Measurements from ENCODE around the gene MYRF. TPM values are rescaled to one million over a fixed set of nuclear protein-coding genes. Genes with fewer than 3 reads are reported as not detected.

MYRF gene
- total and polyA plus RNA-seq, 7 donors: 0.01 to 0.24 (median 0.11) TPM; not detected in 1

DNA sequence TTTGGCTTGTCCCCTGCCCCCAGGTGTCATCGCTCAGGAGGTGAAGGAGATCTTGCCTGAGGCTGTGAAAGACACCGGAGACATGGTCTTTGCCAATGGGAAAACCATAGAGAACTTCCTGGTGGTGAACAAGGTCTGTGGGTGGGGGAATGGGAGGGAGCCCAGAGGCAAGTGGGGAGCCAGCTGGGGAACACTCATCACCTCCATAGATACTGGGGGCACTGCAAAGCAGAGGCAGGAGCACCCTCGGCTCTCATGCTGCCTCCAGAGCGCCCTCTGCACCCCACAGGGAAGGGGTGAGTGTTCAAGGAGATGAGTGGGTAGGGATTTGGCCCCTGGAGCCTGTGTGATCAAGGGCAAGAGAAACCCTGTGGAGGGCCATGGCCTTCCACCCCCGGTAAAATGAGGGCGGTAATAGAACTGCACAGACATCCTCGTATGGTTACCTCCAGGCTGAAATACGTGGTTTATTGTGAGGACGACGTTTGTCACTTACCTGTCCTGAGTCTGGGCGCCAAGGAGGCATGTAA lies 26.0 kb downstream of the MYRF start:
- intact Hi-C loops (cut with DNase I): no loop called here
- Histone ChIP-seq H3K36me3 (ENCODE audit: insufficient read depth in 1 of 2, low read depth in 1 of 2) (no peaks in the 10 kb centered on the region), H3K4me1 (peaks cover 3% of the 10 kb centered on the region), H3K9me3 (no peaks in the 10 kb centered on the region), H3K27ac (no peak overlapping the region), H3K4me3 (no peak overlapping the region), H3K27me3 (ENCODE audit: insufficient read depth in 3 of 3, low read length in 2 of 3) (no peaks in the 10 kb centered on the region)
- ATAC-seq (no peak), DNase-seq (peak in 1 of 2 donors; percentile 18)
- WGBS, 3 donors: 87 to 89% (median 89%) methylated on average over 11 of the region's 11 CpGs
- TF ChIP-seq, protein P1, sequence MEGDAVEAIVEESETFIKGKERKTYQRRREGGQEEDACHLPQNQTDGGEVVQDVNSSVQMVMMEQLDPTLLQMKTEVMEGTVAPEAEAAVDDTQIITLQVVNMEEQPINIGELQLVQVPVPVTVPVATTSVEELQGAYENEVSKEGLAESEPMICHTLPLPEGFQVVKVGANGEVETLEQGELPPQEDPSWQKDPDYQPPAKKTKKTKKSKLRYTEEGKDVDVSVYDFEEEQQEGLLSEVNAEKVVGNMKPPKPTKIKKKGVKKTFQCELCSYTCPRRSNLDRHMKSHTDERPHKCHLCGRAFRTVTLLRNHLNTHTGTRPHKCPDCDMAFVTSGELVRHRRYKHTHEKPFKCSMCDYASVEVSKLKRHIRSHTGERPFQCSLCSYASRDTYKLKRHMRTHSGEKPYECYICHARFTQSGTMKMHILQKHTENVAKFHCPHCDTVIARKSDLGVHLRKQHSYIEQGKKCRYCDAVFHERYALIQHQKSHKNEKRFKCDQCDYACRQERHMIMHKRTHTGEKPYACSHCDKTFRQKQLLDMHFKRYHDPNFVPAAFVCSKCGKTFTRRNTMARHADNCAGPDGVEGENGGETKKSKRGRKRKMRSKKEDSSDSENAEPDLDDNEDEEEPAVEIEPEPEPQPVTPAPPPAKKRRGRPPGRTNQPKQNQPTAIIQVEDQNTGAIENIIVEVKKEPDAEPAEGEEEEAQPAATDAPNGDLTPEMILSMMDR (IDR thresholded peaks at IDR 0.05): no peak

DNA sequence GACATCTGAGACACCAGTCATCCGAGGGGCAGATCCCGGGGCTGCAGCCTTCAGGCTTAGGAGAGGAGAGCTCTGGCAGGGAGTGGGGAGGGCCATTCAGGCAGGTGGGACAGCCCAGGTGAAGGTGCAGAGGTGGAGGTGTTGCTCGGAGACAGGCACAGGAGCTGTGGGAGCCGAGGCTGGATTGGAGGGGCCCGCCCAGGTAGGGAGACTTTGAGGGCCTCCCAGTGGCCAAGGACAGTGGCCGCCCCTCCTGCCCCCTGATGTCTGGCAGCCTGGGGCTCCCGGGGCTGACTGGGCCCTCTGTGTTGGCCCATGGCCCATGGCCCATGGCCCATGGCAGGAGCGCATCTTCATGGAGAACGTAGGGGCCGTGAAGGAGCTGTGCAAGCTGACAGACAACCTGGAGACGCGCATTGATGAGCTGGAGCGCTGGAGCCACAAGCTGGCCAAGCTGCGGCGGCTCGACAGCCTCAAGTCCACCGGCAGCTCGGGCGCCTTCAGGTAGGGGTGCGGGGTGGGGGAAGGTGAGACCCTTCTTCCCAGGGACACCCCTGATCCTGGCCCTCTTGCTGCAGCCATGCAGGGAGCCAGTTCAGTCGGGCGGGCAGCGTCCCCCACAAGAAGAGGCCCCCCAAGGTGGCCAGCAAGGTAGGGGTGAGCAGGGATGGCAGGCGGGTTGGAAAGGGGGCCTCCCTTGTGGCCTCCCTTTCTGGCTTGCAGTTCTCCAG lies 26.6 kb downstream of the MYRF start:
- DNase-seq: peak in 1 of 2 donors; percentile 41
- Histone ChIP-seq H3K9me3 (no peaks in the 10 kb centered on the region), H3K4me1 (peaks cover 3% of the 10 kb centered on the region), H3K27me3 (ENCODE audit: insufficient read depth in 3 of 3, low read length in 2 of 3) (no peaks in the 10 kb centered on the region), H3K4me3 (no peak overlapping the region), H3K36me3 (ENCODE audit: insufficient read depth in 1 of 2, low read depth in 1 of 2) (no peaks in the 10 kb centered on the region), H3K27ac (no peak overlapping the region)
- intact Hi-C loops (cut with DNase I): no loop called here
- 85 to 88% (median 86%) methylated on average over 17 to 24 of the region's 24 CpGs for WGBS, 3 donors
- TF ChIP-seq, protein P1 (IDR thresholded peaks at IDR 0.05): no peak
- no peak for ATAC-seq

DNA sequence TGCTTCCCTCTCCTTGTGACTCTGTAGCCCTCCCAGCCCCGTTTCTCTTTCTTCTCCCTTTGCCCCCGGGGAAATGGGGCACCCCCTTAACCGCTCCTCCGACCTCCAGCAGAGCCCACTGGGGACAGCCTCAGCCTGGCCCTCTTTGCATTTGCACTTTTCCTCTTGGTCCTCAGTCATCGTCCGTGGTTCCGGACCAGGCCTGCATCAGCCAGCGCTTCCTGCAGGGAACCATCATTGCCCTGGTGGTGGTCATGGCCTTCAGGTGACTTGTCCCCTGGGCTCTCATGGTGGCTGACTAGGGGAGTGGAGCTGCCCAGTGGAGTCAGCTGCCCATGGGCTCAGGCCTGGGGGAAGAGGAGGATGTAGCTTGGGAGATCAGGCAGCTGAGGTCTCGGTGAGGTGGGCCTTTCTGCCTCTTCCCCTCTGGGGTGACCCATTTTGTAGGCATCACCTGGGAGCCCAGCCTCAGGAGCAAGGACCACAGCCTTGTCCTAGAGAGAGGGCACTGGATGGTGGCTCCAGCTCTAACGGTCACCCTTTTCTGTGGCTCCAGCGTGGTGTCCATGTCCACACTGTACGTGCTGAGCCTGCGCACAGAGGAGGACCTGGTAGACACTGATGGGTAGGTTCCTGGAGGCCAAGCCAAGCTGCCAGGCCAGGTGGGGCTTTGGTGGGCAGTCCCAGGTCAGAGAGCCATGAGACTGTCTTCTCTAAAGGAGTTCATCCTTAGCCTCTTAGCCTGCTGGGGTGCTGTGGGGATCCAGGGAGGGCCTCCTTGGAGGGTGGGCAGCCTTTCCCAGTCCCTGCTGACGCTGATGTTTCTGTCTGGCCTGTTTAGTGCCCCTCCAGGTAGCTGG lies 27.5 kb downstream of the MYRF start:
- intact Hi-C loops (cut with DNase I): no loop called here
- TF ChIP-seq, protein P1 (IDR thresholded peaks at IDR 0.05): no peak
- Histone ChIP-seq H3K9me3 (no peaks in the 10 kb centered on the region), H3K4me3 (no peak overlapping the region), H3K27ac (no peak overlapping the region), H3K27me3 (ENCODE audit: insufficient read depth in 3 of 3, low read length in 2 of 3) (no peaks in the 10 kb centered on the region), H3K4me1 (peaks cover 3% of the 10 kb centered on the region), H3K36me3 (ENCODE audit: insufficient read depth in 1 of 2, low read depth in 1 of 2) (peaks cover 0 to 5% of the 10 kb centered on the region in 2 donors)
- WGBS, 3 donors: 85 to 92% (median 89%) methylated on average over 13 to 14 of the region's 14 CpGs
- no peak for ATAC-seq
- DNase-seq: peak in 1 of 2 donors; percentile 34

DNA sequence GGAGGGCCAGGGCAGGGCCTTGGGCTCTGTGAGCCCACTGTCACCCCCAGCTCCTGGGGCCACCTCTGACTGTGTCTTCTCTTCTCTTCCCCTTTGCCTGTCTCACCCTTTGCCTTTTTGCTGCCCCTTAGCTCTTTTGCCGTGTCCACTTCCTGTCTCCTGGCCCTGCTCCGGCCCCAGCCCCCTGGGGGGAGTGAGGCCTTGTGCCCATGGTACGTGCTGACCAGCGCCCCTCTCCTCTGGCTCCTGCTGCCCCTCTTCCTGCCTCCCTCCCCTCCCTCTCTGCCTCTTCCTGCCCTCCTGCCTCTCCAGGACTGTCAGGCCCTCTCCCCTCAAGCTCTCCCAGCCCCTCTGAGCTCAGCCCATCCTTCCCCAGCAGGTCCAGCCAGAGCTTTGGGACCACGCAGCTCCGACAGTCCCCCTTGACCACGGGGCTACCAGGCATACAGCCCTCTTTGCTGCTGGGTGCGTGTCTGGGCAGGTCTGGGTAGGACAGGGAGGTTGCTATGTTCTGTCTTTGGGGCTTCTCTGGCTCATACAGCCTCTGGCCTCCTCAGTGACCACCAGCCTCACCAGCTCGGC lies 28.2 kb downstream of the MYRF start:
- H3K4me1 ChIP-seq: peaks cover 3% of the 10 kb centered on the region
- TF ChIP-seq, protein P1 (IDR thresholded peaks at IDR 0.05): no peak
- no peak overlapping the region for H3K4me3 ChIP-seq
- no peak for ATAC-seq
- WGBS, 3 donors: 81 to 84% (median 82%) methylated on average over 9 of the region's 9 CpGs
- peaks cover 0 to 13% of the 10 kb centered on the region in 2 donors for H3K36me3 ChIP-seq (ENCODE audit: insufficient read depth in 1 of 2, low read depth in 1 of 2)
- DNase-seq: peak in 1 of 2 donors; percentile 34
- H3K27ac ChIP-seq: no peak overlapping the region
- H3K27me3 ChIP-seq (ENCODE audit: insufficient read depth in 3 of 3, low read length in 2 of 3): no peaks in the 10 kb centered on the region
- no peaks in the 10 kb centered on the region for H3K9me3 ChIP-seq
- intact Hi-C loops (cut with DNase I): no loop called here

All from psoas muscle (tissue), 8 donors.